Lower leg skin (tissue), 4 donors: ENCODE results near the gene TENT4B. TPM values are rescaled to one million over a fixed set of nuclear protein-coding genes. Genes with fewer than 3 reads are reported as not detected.

Experiments
- DNase-seq, 2 donors: peaks; one replicate each; pipeline ENCODE4 v3.0.0-alpha.2; 2019; ENCODE audit warnings: low spot score in 2 of 2
- H3K4me3 ChIP-seq: fragments of 200-600 bp; sonication (generic); 2 replicates; pipeline ENCODE4 v1.5.1; 2017; ENCODE audit warnings: mild to moderate bottlenecking, low read depth; ENCODE audit not compliant: poor library complexity, severe bottlenecking
- CTCF ChIP-seq, 3 donors: fragments of 450-650 bp; IDR thresholded peaks; one replicate each; pipeline ENCODE4 v1.5.1; 2016; ENCODE audit warnings: antibody characterized with exemption in 3 of 3, mild to moderate bottlenecking in 3 of 3, moderate library complexity in 2 of 3
- POLR2A ChIP-seq, 2 donors: fragments of 450-650 bp; IDR thresholded peaks; one replicate each; pipeline ENCODE4 v1.6.1; 2016 to 2017; ENCODE audit warnings: antibody characterized with exemption in 2 of 2, mild to moderate bottlenecking in 1 of 2, moderate library complexity in 1 of 2
- WGBS, 2 donors: methylation state at CpG; one replicate each; pipeline ENCODE4 v1.1.5; 2018; 5-methylcytosine and 5-hydroxymethylcytosine counted together
- intact Hi-C: fragments of 100-400 bp; cut with DNase I; formaldehyde crosslinking; loops from one replicate; pipeline ENCODE4 v1.15.0; 2023; ENCODE audit warnings: low total_unique reads
- total RNA-seq, 4 donors: library from RNA; depleted of rRNA; stranded (reverse); fragments of >200 nt; gene quantifications; one replicate each; pipeline ENCODE4 v1.1.0, GENCODE V29; 2016

The TENT4B gene
- total RNA-seq, 4 donors from 2014 or later: 9.1 to 14.7 (median 12.6) TPM

DNA sequence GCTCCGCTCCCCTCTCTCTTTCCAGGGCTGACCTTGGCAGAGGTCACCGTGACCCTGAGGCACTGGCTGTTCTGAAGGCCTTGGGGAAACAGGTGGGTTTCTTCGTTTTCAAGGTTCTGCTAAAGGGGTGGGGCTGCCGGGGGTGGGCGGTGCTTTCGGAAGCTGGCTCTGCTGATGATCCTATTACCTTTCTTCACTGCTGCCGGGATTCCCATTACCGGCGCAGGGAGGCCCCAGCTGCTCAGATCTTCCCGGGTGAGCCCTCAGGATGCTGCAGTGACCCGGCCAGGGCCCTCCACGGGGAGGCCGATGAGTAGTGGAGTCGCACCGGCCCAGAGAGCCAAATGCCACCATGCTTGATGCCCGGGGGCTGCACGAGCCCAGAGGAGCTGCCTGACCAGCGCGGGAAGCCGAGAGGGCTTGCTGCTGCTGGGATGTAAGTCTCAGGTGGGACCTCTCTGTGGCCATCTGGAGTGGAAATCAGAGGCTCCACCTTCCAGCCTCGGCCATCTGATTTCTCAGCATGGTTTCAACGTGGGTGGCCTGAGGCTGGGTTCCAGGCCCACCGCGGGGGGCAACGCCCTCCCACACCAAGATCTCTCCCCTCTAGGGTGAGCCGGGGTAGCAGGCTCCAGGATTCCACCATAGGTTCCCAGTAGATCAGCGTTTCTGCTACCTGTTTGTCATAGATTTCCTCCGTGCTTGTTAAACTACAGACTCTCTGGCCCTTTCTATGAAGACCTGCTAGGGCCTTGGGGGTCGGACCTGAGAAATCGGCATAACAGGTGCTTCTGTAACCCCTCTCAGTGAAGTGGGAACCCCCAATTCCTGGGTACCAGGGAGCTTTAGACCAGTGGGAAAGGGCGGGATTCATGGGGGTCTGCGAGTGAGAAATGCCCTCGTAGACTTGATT is 91.7 kb downstream of the TENT4B start:
- H3K4me3 ChIP-seq: no peak overlapping the region
- intact Hi-C loops: no loop called here
- DNase-seq: no peak
- 18 to 30% methylated on average over 23 to 31 of the region's 33 CpGs for WGBS, 2 donors
- TF ChIP-seq CTCF (IDR thresholded peaks at IDR 0.05) (no peak), POLR2A (IDR thresholded peaks at IDR 0.05) (no peak)

- H3K4me3 ChIP-seq: peak overlapping the region; percentile 50
- TF ChIP-seq CTCF (IDR thresholded peaks at IDR 0.05) (no peak), POLR2A (IDR thresholded peaks at IDR 0.05) (no peak)
- peak; percentile 79 to 93 for DNase-seq
- intact Hi-C loops: no loop called here
- WGBS, 2 donors: 0 to 1% methylated on average over 12 to 69 of the region's 74 CpGs
Observed at GRCh38 chr16:50245417-50246298, 92.6 kb downstream of the TENT4B start.

- intact Hi-C loops: no loop called here
- DNase-seq: peak in 1 of 2 donors; percentile 89
- 26 to 27% methylated on average over 31 to 42 of the region's 46 CpGs for WGBS, 2 donors
- H3K4me3 ChIP-seq: peak overlapping the region; percentile 50
- TF ChIP-seq POLR2A (IDR thresholded peaks at IDR 0.05) (no peak), CTCF (IDR thresholded peaks at IDR 0.05) (no peak)
Observed at GRCh38 chr16:50246299-50247122, 93.4 kb downstream of the TENT4B start.

DNA sequence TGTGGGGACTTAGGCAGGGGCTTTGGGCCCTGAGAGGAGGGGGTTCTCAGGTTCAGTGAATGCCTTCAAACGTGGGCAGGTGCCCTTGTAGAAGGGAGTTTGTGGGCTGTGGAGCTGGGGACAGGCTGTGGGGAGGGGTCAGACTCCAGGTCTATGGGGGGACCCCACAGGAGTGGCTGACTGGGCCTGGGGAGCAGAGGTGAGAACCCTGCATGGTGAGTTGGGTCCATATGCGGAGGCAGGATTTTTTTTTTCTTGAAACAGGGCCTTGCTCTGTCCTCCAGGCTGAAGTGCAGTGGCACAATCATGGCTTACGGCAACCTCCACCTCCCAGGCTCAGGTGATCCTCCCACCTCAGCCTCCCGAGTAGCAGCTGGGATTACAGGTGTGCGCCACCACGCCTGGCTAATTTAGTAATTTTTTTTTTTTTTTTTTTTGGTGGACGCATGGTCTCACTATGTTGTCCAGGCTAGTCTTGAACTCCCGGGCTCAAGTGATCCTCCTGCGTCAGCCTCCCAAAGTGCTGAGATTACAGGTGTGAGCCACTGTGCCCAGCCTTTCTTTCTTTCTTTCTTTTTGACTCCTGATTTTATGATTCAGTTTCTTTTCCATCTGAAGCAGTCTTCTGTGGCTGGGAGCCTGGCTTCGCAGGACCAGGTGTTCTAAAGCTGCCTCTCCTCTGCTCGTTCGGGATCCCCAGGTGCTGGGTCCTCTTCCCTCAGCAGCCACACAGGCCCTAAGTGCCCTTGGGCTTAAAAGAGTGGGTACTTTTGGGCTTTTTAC is 94.2 kb downstream of the TENT4B start:
- no peak for TF ChIP-seq CTCF (IDR thresholded peaks at IDR 0.05)
- TF ChIP-seq POLR2A (IDR thresholded peaks at IDR 0.05): no peak
- intact Hi-C loops: no loop called here
- no peak overlapping the region for H3K4me3 ChIP-seq
- WGBS, 2 donors: 95 to 96% methylated on average over 12 of the region's 12 CpGs
- no peak for DNase-seq
